Upper lobe of left lung (tissue), 6 donors: ENCODE data around the gene CEACAM7. TPM values are rescaled to one million over a fixed set of nuclear protein-coding genes. Genes with fewer than 3 reads are reported as not detected.
"Not testable (repeated sequence)": the region's sequence is repeated elsewhere in the genome, so short reads cannot be mapped to it uniquely, and the experiment has no call there.

Experiments used
- ATAC-seq, 2 donors: fragments of 200-7000 bp; cut with Tn5 transposase; one replicate each; pipeline ENCODE4 v1.9.1; 2022; ENCODE audit warnings: mild to moderate bottlenecking in 2 of 2, moderate library complexity in 2 of 2; ENCODE audit not compliant: low FRiP score in 2 of 2
- DNase-seq, 2 donors: peaks; one replicate each; pipeline ENCODE4 v3.0.0-alpha.2; 2019 to 2020
- H3K27ac ChIP-seq, 4 donors: fragments of 200-600 bp; sonication (generic); one replicate each; pipeline ENCODE4 v1.5.1; 2016 to 2019
- H3K27me3 ChIP-seq, 4 donors: fragments of 200-600 bp; sonication (generic); one replicate each; pipeline ENCODE4 v1.5.1; 2017 to 2019
- H3K36me3 ChIP-seq, 4 donors: fragments of 200-600 bp; sonication (generic); one replicate each; pipeline ENCODE4 v1.5.1; 2016 to 2019
- H3K4me1 ChIP-seq, 4 donors: fragments of 200-600 bp; sonication (generic); one replicate each; pipeline ENCODE4 v1.5.1; 2018 to 2019
- H3K4me3 ChIP-seq, 4 donors: fragments of 200-600 bp; sonication (generic); one replicate each; pipeline ENCODE4 v1.5.1; 2017 to 2019; ENCODE audit warnings: mild to moderate bottlenecking in 2 of 4, moderate library complexity in 1 of 4
- H3K9me3 ChIP-seq, 4 donors: fragments of 200-600 bp; sonication (generic); one replicate each; pipeline ENCODE4 v1.5.1; 2018 to 2019
- EP300 ChIP-seq, 4 donors: sonication (generic); formaldehyde crosslinking; IDR thresholded peaks; one replicate each; pipeline ENCODE4 v1.5.1; 2017; ENCODE audit warnings: antibody characterized with exemption in 4 of 4, control low read depth in 2 of 4
- POLR2A ChIP-seq, 4 donors: fragments of 450-650 bp; IDR thresholded peaks; one replicate each; pipeline ENCODE4 v1.5.1; 2016 to 2017; ENCODE audit warnings: antibody characterized with exemption in 4 of 4, mild to moderate bottlenecking in 2 of 4
- POLR2AphosphoS5 ChIP-seq, 2 donors: sonication (generic); formaldehyde crosslinking; IDR thresholded peaks; one replicate each; pipeline ENCODE4 v1.5.1; 2017; ENCODE audit warnings: antibody characterized with exemption in 2 of 2
- WGBS, 2 donors: methylation state at CpG; one replicate each; pipeline ENCODE4 v1.1.5; 2017 to 2018; 5-methylcytosine and 5-hydroxymethylcytosine counted together
- total RNA-seq, 6 donors: library from RNA; depleted of rRNA in 4 of 6; stranded (reverse); fragments of >200 nt in 4 of 6; gene quantifications; one replicate each; pipeline versions ENCODE4 v1.1.0 to v1.2.1, GENCODE V29; 2016 to 2021
- TF ChIP-seq, protein P1 (sequence below), 6 experiments: fragments of 450-650 bp in 4 of 6; fragments of 200-600 bp in 2 of 6; sonication (generic) in 2 of 6; IDR thresholded peaks; one replicate each; pipeline ENCODE4 v1.5.1; 2016 to 2019; ENCODE audit warnings: antibody characterized with exemption in 6 of 6
- donor health status: DM: no; HTN: no; CAD: no; lungs with moderate emphysema.
- donor health status: DM: no; HTN: yes; CAD: no; lungs with severe emphysema.

The CEACAM7 gene
- total RNA-seq, 6 donors from 2014 or later: 0.23 to 0.30 (median 0.27) TPM; not detected in 3

DNA sequence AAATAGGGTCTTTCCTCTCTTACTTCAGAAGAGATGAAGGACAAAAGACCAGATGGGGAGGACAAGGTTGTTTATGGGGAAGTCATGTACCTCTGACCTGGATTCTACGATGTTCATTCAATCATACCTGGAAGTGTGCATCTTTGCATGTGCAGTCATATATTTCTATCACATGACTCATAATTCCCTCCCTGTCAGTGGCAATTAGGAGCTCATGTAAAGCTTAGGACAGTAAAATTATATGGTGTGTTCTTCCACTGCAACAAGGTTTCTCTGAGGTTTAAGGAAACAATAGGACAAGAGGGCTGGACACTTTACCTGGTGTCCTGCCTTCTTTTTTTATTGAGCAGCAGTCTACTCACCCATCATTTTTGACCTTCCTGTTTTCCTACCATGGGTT is 19.8 kb downstream of the CEACAM7 start:
- Histone ChIP-seq H3K9me3 (peaks cover 7 to 25% (median 18%) of the 10 kb centered on the region in 4 donors), H3K27me3 (no peaks in the 10 kb centered on the region), H3K27ac (no peak overlapping the region), H3K36me3 (no peaks in the 10 kb centered on the region), H3K4me3 (no peak overlapping the region), H3K4me1 (no peaks in the 10 kb centered on the region)
- DNase-seq: no peak
- ATAC-seq: no peak
- 72 to 73% methylated on average over 1 of the region's 1 CpG for WGBS, 2 donors
- TF ChIP-seq, protein P1, sequence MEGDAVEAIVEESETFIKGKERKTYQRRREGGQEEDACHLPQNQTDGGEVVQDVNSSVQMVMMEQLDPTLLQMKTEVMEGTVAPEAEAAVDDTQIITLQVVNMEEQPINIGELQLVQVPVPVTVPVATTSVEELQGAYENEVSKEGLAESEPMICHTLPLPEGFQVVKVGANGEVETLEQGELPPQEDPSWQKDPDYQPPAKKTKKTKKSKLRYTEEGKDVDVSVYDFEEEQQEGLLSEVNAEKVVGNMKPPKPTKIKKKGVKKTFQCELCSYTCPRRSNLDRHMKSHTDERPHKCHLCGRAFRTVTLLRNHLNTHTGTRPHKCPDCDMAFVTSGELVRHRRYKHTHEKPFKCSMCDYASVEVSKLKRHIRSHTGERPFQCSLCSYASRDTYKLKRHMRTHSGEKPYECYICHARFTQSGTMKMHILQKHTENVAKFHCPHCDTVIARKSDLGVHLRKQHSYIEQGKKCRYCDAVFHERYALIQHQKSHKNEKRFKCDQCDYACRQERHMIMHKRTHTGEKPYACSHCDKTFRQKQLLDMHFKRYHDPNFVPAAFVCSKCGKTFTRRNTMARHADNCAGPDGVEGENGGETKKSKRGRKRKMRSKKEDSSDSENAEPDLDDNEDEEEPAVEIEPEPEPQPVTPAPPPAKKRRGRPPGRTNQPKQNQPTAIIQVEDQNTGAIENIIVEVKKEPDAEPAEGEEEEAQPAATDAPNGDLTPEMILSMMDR (IDR thresholded peaks at IDR 0.05): no peak
- TF ChIP-seq POLR2AphosphoS5 (IDR thresholded peaks at IDR 0.05): no peak
- TF ChIP-seq EP300 (IDR thresholded peaks at IDR 0.05): no peak
- no peak for TF ChIP-seq POLR2A (IDR thresholded peaks at IDR 0.05)

DNA sequence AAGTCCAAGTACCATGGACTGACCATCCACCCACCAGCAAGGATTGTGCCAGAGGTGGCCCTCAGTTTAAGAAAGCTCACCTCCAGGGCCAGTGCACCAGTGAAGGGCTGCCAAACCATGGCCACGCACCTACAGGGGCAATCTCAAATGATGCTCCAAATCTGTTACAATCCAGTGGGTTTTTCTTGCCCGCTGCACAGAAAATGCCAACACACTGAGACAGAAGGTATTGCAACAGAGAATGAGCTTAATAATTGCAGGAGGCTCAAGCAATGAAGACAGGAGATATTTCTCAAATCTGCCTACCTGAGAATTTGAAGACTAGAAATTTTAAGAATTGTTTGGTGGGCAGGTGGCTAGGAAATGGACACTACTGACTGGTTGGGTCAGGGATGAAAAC is 22.0 kb downstream of the CEACAM7 start:
- TF ChIP-seq, protein P1 (IDR thresholded peaks at IDR 0.05): no peak
- TF ChIP-seq POLR2A (IDR thresholded peaks at IDR 0.05): no peak
- TF ChIP-seq EP300 (IDR thresholded peaks at IDR 0.05): no peak
- TF ChIP-seq POLR2AphosphoS5 (IDR thresholded peaks at IDR 0.05): no peak
- Histone ChIP-seq H3K27ac (no peak overlapping the region), H3K4me1 (no peaks in the 10 kb centered on the region), H3K4me3 (no peak overlapping the region), H3K36me3 (no peaks in the 10 kb centered on the region), H3K27me3 (no peaks in the 10 kb centered on the region), H3K9me3 (peaks cover 7 to 25% (median 18%) of the 10 kb centered on the region in 4 donors)
- 72 to 81% methylated on average over 2 of the region's 2 CpGs for WGBS, 2 donors
- no peak for DNase-seq
- no peak for ATAC-seq

DNA sequence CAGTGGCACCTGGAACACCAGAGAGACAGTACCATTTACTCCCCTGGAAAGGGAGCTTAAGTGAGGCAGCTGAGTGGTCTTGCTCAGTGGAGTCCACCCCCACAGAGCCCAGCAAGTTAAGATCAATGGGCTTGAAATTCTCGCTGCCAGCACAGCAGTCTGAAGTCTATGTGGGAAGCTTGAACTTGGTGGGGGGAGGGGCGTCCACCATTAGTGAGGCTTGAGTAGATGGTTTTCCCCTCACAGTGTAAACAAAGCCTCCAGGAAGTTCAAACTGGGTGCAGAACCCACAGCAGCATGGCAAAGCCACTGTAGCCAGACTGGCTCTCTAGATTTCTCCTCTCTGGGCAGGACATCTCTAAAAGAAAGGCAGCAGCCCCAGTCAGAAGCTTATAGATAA is 30.9 kb downstream of the CEACAM7 start:
- ATAC-seq (no peak), DNase-seq (peak in 1 of 2 donors; percentile 52)
- H3K9me3 ChIP-seq: peaks cover 0 to 4% (median 0%) of the 10 kb centered on the region in 4 donors
- no peaks in the 10 kb centered on the region for H3K4me1 ChIP-seq
- WGBS, 2 donors: 16 to 29% methylated on average over 2 of the region's 2 CpGs
- H3K36me3 ChIP-seq: no peaks in the 10 kb centered on the region
- H3K4me3 ChIP-seq: no peak overlapping the region
- no peaks in the 10 kb centered on the region for H3K27me3 ChIP-seq
- TF ChIP-seq POLR2A (IDR thresholded peaks at IDR 0.05) (no peak), EP300 (IDR thresholded peaks at IDR 0.05) (no peak), POLR2AphosphoS5 (IDR thresholded peaks at IDR 0.05) (no peak)
- TF ChIP-seq, protein P1 (IDR thresholded peaks at IDR 0.05): no peak
- H3K27ac ChIP-seq: no peak overlapping the region

- DNase-seq, H3K36me3 ChIP-seq, H3K27ac ChIP-seq, ATAC-seq, H3K9me3 ChIP-seq, H3K4me1 ChIP-seq, H3K27me3 ChIP-seq, H3K4me3 ChIP-seq: not testable (repeated sequence)
- 45 to 75% methylated on average over 2 of the region's 2 CpGs for WGBS, 2 donors
Observed at GRCh38 chr19:41656756-41657155, 31.3 kb downstream of the CEACAM7 start.

- Histone ChIP-seq H3K4me3 (no peak overlapping the region), H3K27me3 (no peaks in the 10 kb centered on the region), H3K9me3 (peaks cover 0 to 4% (median 0%) of the 10 kb centered on the region in 4 donors), H3K4me1 (peaks cover 0 to 4% (median 0%) of the 10 kb centered on the region in 4 donors), H3K36me3 (no peaks in the 10 kb centered on the region), H3K27ac (no peak overlapping the region)
- WGBS, 2 donors: 78 to 84% methylated on average over 5 of the region's 5 CpGs
- TF ChIP-seq EP300 (IDR thresholded peaks at IDR 0.05): no peak
- TF ChIP-seq, protein P1 (IDR thresholded peaks at IDR 0.05): no peak
- no peak for TF ChIP-seq POLR2A (IDR thresholded peaks at IDR 0.05)
- TF ChIP-seq POLR2AphosphoS5 (IDR thresholded peaks at IDR 0.05): no peak
- ATAC-seq (no peak), DNase-seq (no peak)
Observed at GRCh38 chr19:41652250-41652649, 35.8 kb downstream of the CEACAM7 start.
